H1 (cell line): ENCODE measurements around the gene CRY1. TPM values are rescaled to one million over a fixed set of nuclear protein-coding genes. Genes with fewer than 3 reads are reported as not detected.

Experiments used
- EZH2 ChIP-seq: fragments of 200-600 bp; sonication (generic); IDR thresholded peaks from 2 replicates; pipeline ENCODE4 v1.7.1; 2012; ENCODE audit warnings: low read depth, mild to moderate bottlenecking, moderate library complexity, low read length, inconsistent platforms; ENCODE audit not compliant: severe bottlenecking
- FOSL1 ChIP-seq: IDR thresholded peaks from 2 replicates; pipeline ENCODE4 v1.6.1; 2011; ENCODE audit warnings: mild to moderate bottlenecking, low read depth, low read length, moderate library complexity; ENCODE audit not compliant: insufficient read depth
- HDAC6 ChIP-seq: IDR thresholded peaks from one replicate; pipeline ENCODE4 v1.7.1; 2012; ENCODE audit warnings: low read depth, mild to moderate bottlenecking, inconsistent platforms, low read length, moderate library complexity
- PHF8 ChIP-seq: fragments of 200-600 bp; sonication (generic); conservative IDR thresholded peaks from 2 replicates; pipeline ENCODE4 v1.7.1; 2012; ENCODE audit warnings: low read depth, mild to moderate bottlenecking, inconsistent platforms, low read length, moderate library complexity
- ZNF274 ChIP-seq: IDR thresholded peaks from 2 replicates; pipeline ENCODE4 v1.7.0; 2012; ENCODE audit warnings: low read length, borderline replicate concordance; ENCODE audit errors: extremely low read depth
- polyA plus RNA-seq, 7 experiments: library from polyadenylated mRNA; depleted of rRNA in 3 of 7; stranded (reverse) in 5 of 7; unstranded in 2 of 7; fragments of >200 nt in 5 of 7; fragments of 200-250 nt in 2 of 7; gene quantifications; 1 replicate in 5 of 7; 2 replicates in 1 of 7; 4 replicates in 1 of 7; pipeline versions ENCODE4 v1.2.1 to v1.2.3, GENCODE V29; 2011 to 2013; ENCODE audit warnings: missing spikeins in 2 of 7, mixed read lengths in 2 of 7
- total RNA-seq: library from RNA; stranded (reverse); fragmentation: NEBNext Ultra II Directional; extraction: Animal tissue kit (Norgen Biotek cat#: 25700); gene quantifications from 2 replicates; pipeline ENCODE4 v1.2.1, GENCODE V29; 2021
- TF ChIP-seq, protein P1 (sequence below): fragments of 300-600 bp; sonication (generic); IDR thresholded peaks from 2 replicates; pipeline ENCODE4 v1.7.1; 2012; ENCODE audit warnings: low read length, moderate library complexity, mild to moderate bottlenecking, inconsistent platforms; ENCODE audit not compliant: insufficient replicate concordance

The CRY1 gene
- total and polyA plus RNA-seq, 2 of the 8 experiments (the other 6 are each of a cell fraction or from before 2014, with no cell fraction given) = 13.6 to 25.1 TPM

DNA sequence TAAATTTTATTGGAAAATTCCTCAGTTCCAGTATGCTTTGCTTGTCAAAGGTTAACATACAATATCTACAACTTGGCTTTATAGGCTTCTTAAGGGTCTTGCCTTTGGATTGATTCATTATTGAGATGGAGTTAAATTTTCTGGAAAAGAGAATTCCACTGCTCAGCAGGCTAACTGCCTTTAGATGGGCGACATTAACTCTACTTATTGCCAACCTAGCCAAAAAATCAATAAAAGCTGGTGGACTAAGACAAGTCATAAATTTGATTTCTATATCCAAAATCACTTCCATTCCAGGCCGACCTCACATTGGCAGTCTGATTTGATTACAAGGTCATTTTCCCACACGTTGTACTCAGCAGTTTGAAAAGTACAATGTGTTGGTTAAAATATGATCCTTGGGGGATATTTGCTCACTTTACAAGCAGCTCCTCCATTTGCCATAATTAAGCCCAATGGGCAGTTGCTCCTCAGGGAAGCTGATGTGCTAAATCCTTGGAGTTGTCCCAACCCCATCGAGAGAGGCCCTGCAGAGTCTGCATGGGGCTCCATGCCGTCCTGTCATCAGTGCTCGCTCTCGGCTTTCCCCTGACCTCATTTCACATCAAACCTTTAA, 36.1 kb upstream of the CRY1 start (continued):
- TF ChIP-seq, protein P1, sequence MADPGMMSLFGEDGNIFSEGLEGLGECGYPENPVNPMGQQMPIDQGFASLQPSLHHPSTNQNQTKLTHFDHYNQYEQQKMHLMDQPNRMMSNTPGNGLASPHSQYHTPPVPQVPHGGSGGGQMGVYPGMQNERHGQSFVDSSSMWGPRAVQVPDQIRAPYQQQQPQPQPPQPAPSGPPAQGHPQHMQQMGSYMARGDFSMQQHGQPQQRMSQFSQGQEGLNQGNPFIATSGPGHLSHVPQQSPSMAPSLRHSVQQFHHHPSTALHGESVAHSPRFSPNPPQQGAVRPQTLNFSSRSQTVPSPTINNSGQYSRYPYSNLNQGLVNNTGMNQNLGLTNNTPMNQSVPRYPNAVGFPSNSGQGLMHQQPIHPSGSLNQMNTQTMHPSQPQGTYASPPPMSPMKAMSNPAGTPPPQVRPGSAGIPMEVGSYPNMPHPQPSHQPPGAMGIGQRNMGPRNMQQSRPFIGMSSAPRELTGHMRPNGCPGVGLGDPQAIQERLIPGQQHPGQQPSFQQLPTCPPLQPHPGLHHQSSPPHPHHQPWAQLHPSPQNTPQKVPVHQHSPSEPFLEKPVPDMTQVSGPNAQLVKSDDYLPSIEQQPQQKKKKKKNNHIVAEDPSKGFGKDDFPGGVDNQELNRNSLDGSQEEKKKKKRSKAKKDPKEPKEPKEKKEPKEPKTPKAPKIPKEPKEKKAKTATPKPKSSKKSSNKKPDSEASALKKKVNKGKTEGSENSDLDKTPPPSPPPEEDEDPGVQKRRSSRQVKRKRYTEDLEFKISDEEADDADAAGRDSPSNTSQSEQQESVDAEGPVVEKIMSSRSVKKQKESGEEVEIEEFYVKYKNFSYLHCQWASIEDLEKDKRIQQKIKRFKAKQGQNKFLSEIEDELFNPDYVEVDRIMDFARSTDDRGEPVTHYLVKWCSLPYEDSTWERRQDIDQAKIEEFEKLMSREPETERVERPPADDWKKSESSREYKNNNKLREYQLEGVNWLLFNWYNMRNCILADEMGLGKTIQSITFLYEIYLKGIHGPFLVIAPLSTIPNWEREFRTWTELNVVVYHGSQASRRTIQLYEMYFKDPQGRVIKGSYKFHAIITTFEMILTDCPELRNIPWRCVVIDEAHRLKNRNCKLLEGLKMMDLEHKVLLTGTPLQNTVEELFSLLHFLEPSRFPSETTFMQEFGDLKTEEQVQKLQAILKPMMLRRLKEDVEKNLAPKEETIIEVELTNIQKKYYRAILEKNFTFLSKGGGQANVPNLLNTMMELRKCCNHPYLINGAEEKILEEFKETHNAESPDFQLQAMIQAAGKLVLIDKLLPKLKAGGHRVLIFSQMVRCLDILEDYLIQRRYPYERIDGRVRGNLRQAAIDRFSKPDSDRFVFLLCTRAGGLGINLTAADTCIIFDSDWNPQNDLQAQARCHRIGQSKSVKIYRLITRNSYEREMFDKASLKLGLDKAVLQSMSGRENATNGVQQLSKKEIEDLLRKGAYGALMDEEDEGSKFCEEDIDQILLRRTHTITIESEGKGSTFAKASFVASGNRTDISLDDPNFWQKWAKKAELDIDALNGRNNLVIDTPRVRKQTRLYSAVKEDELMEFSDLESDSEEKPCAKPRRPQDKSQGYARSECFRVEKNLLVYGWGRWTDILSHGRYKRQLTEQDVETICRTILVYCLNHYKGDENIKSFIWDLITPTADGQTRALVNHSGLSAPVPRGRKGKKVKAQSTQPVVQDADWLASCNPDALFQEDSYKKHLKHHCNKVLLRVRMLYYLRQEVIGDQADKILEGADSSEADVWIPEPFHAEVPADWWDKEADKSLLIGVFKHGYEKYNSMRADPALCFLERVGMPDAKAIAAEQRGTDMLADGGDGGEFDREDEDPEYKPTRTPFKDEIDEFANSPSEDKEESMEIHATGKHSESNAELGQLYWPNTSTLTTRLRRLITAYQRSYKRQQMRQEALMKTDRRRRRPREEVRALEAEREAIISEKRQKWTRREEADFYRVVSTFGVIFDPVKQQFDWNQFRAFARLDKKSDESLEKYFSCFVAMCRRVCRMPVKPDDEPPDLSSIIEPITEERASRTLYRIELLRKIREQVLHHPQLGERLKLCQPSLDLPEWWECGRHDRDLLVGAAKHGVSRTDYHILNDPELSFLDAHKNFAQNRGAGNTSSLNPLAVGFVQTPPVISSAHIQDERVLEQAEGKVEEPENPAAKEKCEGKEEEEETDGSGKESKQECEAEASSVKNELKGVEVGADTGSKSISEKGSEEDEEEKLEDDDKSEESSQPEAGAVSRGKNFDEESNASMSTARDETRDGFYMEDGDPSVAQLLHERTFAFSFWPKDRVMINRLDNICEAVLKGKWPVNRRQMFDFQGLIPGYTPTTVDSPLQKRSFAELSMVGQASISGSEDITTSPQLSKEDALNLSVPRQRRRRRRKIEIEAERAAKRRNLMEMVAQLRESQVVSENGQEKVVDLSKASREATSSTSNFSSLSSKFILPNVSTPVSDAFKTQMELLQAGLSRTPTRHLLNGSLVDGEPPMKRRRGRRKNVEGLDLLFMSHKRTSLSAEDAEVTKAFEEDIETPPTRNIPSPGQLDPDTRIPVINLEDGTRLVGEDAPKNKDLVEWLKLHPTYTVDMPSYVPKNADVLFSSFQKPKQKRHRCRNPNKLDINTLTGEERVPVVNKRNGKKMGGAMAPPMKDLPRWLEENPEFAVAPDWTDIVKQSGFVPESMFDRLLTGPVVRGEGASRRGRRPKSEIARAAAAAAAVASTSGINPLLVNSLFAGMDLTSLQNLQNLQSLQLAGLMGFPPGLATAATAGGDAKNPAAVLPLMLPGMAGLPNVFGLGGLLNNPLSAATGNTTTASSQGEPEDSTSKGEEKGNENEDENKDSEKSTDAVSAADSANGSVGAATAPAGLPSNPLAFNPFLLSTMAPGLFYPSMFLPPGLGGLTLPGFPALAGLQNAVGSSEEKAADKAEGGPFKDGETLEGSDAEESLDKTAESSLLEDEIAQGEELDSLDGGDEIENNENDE = no peak
- TF ChIP-seq HDAC6 = no peak
- TF ChIP-seq ZNF274 = no peak
- TF ChIP-seq EZH2 = no peak
- TF ChIP-seq PHF8 = no peak
- no peak for TF ChIP-seq FOSL1
